Spleen (tissue), 11 donors: ENCODE measurements around the gene ITGA7. TPM values are rescaled to one million over a fixed set of nuclear protein-coding genes. Genes with fewer than 3 reads are reported as not detected.

Source experiments
- DNase-seq: peaks from one replicate; pipeline ENCODE4 v3.0.0-alpha.2; 2020
- H3K27ac ChIP-seq, 8 donors: fragments of 200-600 bp; sonication (generic) in 7 of 8; 1 replicate in 4 of 8; 2 replicates in 4 of 8; pipeline versions ENCODE4 v1.5.0 to v1.8.0; 2016 to 2021; ENCODE audit warnings: inconsistent platforms in 4 of 8, mild to moderate bottlenecking in 4 of 8, moderate library complexity in 1 of 8
- H3K27me3 ChIP-seq, 7 donors: fragments of 200-600 bp; sonication (generic) in 6 of 7; replicated peaks in 1 of 7; 1 replicate in 4 of 7; 2 replicates in 3 of 7; pipeline versions ENCODE4 v1.5.0 to v1.8.0; 2016 to 2021; ENCODE audit warnings: inconsistent platforms in 3 of 7, mild to moderate bottlenecking in 1 of 7
- H3K36me3 ChIP-seq, 6 donors: fragments of 200-600 bp; sonication (generic) in 5 of 6; 1 replicate in 4 of 6; 2 replicates in 2 of 6; pipeline versions ENCODE4 v1.5.0 to v1.8.0; 2016 to 2021; ENCODE audit warnings: inconsistent platforms in 2 of 6
- H3K4me1 ChIP-seq, 6 donors: fragments of 200-600 bp; sonication (generic) in 5 of 6; 1 replicate in 3 of 6; 2 replicates in 3 of 6; pipeline versions ENCODE4 v1.5.0 to v1.8.0; 2016 to 2021; ENCODE audit warnings: inconsistent platforms in 3 of 6
- H3K4me3 ChIP-seq, 8 donors: fragments of 200-600 bp; sonication (generic) in 7 of 8; 1 replicate in 4 of 8; 2 replicates in 4 of 8; pipeline versions ENCODE4 v1.5.0 to v1.8.0; 2016 to 2021; ENCODE audit warnings: inconsistent platforms in 4 of 8, mild to moderate bottlenecking in 4 of 8, moderate library complexity in 2 of 8
- H3K9me3 ChIP-seq, 8 donors: fragments of 200-600 bp; sonication (generic) in 7 of 8; 1 replicate in 4 of 8; 2 replicates in 4 of 8; pipeline versions ENCODE4 v1.5.0 to v1.8.0; 2016 to 2021; ENCODE audit warnings: inconsistent platforms in 4 of 8
- POLR2A ChIP-seq, 3 donors: fragments of 450-650 bp; IDR thresholded peaks; one replicate each; pipeline ENCODE4 v1.5.1; 2017; ENCODE audit warnings: antibody characterized with exemption in 3 of 3, mild to moderate bottlenecking in 1 of 3
- POLR2AphosphoS5 ChIP-seq, 3 donors: sonication (generic); formaldehyde crosslinking; IDR thresholded peaks; one replicate each; pipeline ENCODE4 v1.5.1; 2017; ENCODE audit warnings: antibody characterized with exemption in 3 of 3
- WGBS, 5 donors: extraction: QIAGEN DNeasy Blood & Tissue Kit in 3 of 5; methylation state at CpG; one replicate each; pipeline versions ENCODE4 v1.1.5 to v1.1.7; 2013 to 2018; 5-methylcytosine and 5-hydroxymethylcytosine counted together
- intact Hi-C: fragments of 100-400 bp; cut with DNase I; formaldehyde crosslinking; loops from one replicate; pipeline ENCODE4 v1.15.0; 2023; ENCODE audit warnings: low total_unique reads
- polyA plus RNA-seq, 3 donors: library from polyadenylated mRNA; stranded (reverse); fragments of 200-250 nt; gene quantifications; one replicate each; pipeline ENCODE4 v1.2.1, GENCODE V29; 2013
- total RNA-seq, 7 donors: library from RNA; depleted of rRNA in 3 of 7; stranded (reverse); fragments of >200 nt in 3 of 7; fragmentation: NEBNext Ultra II Directional in 4 of 7; extraction: Animal tissue kit (Norgen Biotek cat#: 25700) in 4 of 7; gene quantifications; one replicate each; pipeline versions ENCODE4 v1.1.0 to v1.2.1, GENCODE V29; 2016 to 2021
- TF ChIP-seq, protein P1 (sequence below), 11 experiments: fragments of 200-600 bp in 7 of 11; fragments of 450-650 bp in 4 of 11; sonication (generic) in 4 of 11; IDR thresholded peaks in 8 of 11; conservative IDR thresholded peaks in 3 of 11; 1 replicate in 7 of 11; 2 replicates in 4 of 11; pipeline versions ENCODE4 v1.4.0 to v1.8.0; 2016 to 2021; ENCODE audit warnings: antibody characterized with exemption in 11 of 11, inconsistent platforms in 4 of 11, mild to moderate bottlenecking in 1 of 11
- donor health status: healthy with polysubstance abuse.
- donor health status: DM: no; HTN: no; CAD: no; lungs with moderate emphysema.
- donor health status: DM: no; HTN: no; CAD: no.
- donor health status: Bipolar disorder and iron deficiency.
- donor health status: healthy.
- donor health status: DM: no; HTN: no; CAD: no.
- donor health status: DM: yes; HTN: yes; CAD: no.

The ITGA7 gene
- total and polyA plus RNA-seq, 10 donors = 4.4 to 93.2 (median 19.6) TPM

DNA sequence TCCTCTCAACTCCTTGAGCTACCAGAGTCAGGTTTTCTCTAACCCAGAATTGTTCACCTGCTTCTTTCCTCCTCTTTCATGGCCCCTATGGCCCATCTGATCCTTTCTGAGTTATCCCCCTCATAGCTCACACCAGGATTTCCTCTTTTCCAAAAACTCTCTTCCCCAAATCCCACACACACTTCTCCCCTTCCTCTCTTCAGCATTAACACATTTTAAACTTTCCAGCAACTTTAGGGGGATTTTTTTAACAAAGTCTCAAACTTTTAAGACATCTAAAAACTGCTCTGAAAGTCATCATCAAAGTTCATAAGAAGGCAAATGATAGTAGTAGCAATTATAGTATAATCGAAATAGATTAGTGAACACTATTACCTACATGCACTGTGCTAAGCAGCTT lies 63.1 kb downstream of the ITGA7 start:
- Histone ChIP-seq H3K27ac (peak overlapping the region in 5 of 8 donors; percentile 77 to 95 (median 91)), H3K9me3 (peaks cover 0 to 7% (median 0%) of the 10 kb centered on the region in 8 donors), H3K4me3 (no peak overlapping the region), H3K4me1 (peaks cover 7 to 63% (median 38%) of the 10 kb centered on the region in 6 donors), H3K36me3 (no peaks in the 10 kb centered on the region), H3K27me3 (no peaks in the 10 kb centered on the region)
- intact Hi-C loops = no loop called here
- no peak for DNase-seq
- TF ChIP-seq POLR2AphosphoS5 (IDR thresholded peaks at IDR 0.05) (no peak), POLR2A (IDR thresholded peaks at IDR 0.05) (no peak)
- TF ChIP-seq, protein P1, sequence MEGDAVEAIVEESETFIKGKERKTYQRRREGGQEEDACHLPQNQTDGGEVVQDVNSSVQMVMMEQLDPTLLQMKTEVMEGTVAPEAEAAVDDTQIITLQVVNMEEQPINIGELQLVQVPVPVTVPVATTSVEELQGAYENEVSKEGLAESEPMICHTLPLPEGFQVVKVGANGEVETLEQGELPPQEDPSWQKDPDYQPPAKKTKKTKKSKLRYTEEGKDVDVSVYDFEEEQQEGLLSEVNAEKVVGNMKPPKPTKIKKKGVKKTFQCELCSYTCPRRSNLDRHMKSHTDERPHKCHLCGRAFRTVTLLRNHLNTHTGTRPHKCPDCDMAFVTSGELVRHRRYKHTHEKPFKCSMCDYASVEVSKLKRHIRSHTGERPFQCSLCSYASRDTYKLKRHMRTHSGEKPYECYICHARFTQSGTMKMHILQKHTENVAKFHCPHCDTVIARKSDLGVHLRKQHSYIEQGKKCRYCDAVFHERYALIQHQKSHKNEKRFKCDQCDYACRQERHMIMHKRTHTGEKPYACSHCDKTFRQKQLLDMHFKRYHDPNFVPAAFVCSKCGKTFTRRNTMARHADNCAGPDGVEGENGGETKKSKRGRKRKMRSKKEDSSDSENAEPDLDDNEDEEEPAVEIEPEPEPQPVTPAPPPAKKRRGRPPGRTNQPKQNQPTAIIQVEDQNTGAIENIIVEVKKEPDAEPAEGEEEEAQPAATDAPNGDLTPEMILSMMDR (IDR thresholded peaks at IDR 0.05 in 8 of 11, conservative IDR thresholded peaks at IDR 0.05 in 3 of 11) = no peak
- 88 to 95% (median 92%) methylated on average over 1 of the region's 1 CpG for WGBS, 5 donors

DNA sequence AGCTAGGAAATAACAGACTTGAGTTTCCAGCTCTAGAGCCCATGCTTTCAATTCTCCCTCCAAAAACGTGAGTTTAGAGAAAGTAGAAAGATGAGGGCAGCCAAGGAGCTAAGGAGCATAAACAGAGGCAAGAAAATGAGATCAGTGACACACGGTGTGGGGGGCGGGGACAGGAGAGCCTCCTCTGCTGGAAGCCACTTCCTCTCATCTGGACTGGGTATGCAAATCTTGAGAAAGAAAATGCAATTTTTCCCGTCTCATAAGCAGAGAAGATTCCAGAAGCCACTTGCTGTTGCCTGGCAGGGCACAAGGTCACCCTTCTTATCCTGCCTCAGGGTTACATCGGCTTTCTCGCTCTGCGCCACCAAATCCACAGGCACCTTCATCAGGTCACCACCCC lies 65.0 kb downstream of the ITGA7 start:
- peaks cover 7 to 63% (median 38%) of the 10 kb centered on the region in 6 donors for H3K4me1 ChIP-seq
- intact Hi-C loops = no loop called here
- peak; percentile 87 for DNase-seq
- H3K27me3 ChIP-seq = no peaks in the 10 kb centered on the region
- peak overlapping the region in 1 of 8 donors; percentile 44 for H3K4me3 ChIP-seq
- no peaks in the 10 kb centered on the region for H3K9me3 ChIP-seq
- no peaks in the 10 kb centered on the region for H3K36me3 ChIP-seq
- TF ChIP-seq POLR2A (IDR thresholded peaks at IDR 0.05) = no peak
- TF ChIP-seq, protein P1 (IDR thresholded peaks at IDR 0.05 in 8 of 11, conservative IDR thresholded peaks at IDR 0.05 in 3 of 11) = peak in 1 of 11 experiments; percentile 4
- 37 to 62% (median 50%) methylated on average over 7 of the region's 7 CpGs for WGBS, 5 donors
- H3K27ac ChIP-seq = peak overlapping the region; percentile 35 to 95 (median 85)

DNA sequence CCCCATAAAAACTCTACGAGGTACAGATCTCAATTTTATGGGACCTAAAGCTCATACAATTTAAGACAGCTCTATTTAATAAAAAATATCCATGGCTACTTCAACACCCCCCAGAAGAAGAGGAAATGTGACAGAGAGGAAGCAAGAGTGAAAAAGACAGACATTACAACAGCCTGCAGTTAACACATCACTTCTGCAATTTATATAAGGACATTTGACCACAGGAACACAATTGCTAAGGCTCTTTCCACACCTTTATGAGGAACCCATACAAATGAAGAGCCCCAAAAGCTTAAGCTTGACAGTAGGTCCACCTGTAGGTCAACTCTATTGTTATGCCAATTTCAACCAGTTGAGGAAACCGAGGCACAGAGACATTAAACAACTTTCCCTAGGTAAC lies 65.4 kb downstream of the ITGA7 start:
- Histone ChIP-seq H3K4me1 (peaks cover 7 to 62% (median 38%) of the 10 kb centered on the region in 6 donors), H3K36me3 (no peaks in the 10 kb centered on the region), H3K4me3 (peak overlapping the region in 1 of 8 donors; percentile 44), H3K27ac (peak overlapping the region; percentile 35 to 95 (median 85)), H3K27me3 (no peaks in the 10 kb centered on the region), H3K9me3 (no peaks in the 10 kb centered on the region)
- TF ChIP-seq, protein P1 (IDR thresholded peaks at IDR 0.05 in 8 of 11, conservative IDR thresholded peaks at IDR 0.05 in 3 of 11) = no peak
- TF ChIP-seq POLR2AphosphoS5 (IDR thresholded peaks at IDR 0.05) (no peak), POLR2A (IDR thresholded peaks at IDR 0.05) (no peak)
- intact Hi-C loops = no loop called here
- 38 to 57% (median 49%) methylated on average over 2 of the region's 2 CpGs for WGBS, 5 donors
- no peak for DNase-seq

DNA sequence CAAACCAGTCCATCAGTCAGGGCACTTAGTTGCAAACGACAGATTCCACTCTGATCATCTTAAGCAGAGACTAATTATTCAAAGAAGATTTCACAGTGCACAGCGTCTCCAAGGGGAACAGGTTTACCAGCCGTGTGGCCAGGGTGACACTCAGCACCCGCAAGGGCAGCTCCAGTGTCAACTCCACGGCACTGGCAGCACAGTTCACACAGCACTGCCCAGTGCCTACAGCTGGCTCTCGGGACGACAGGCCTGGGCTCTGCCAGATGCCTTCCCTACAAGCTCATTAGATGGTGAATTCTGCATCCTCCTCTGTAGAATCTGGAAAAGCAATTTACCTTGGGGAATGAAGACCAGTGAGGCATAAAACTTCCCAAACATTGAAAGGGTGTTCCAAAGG lies 66.1 kb downstream of the ITGA7 start:
- peaks cover 7 to 56% (median 36%) of the 10 kb centered on the region in 6 donors for H3K4me1 ChIP-seq
- peak; percentile 82 for DNase-seq
- peak overlapping the region in 1 of 8 donors; percentile 44 for H3K4me3 ChIP-seq
- no peaks in the 10 kb centered on the region for H3K27me3 ChIP-seq
- peak overlapping the region; percentile 35 to 95 (median 85) for H3K27ac ChIP-seq
- WGBS, 5 donors = 61 to 77% (median 75%) methylated on average over 4 to 7 of the region's 7 CpGs
- no peaks in the 10 kb centered on the region for H3K9me3 ChIP-seq
- TF ChIP-seq, protein P1 (IDR thresholded peaks at IDR 0.05 in 8 of 11, conservative IDR thresholded peaks at IDR 0.05 in 3 of 11) = no peak
- TF ChIP-seq POLR2AphosphoS5 (IDR thresholded peaks at IDR 0.05) (no peak), POLR2A (IDR thresholded peaks at IDR 0.05) (no peak)
- intact Hi-C loops = no loop called here
- no peaks in the 10 kb centered on the region for H3K36me3 ChIP-seq
